ENCODE measurements around the gene NIPSNAP3A. TPM values are rescaled to one million over a fixed set of nuclear protein-coding genes. Genes with fewer than 3 reads are reported as not detected.

The NIPSNAP3A gene
- polyA plus RNA-seq, 1 donor (not counting 4 experiments of a cell fraction or from before 2014, with no cell fraction given): 48.0 TPM

GRCh38 chr9:104783588-104783987 is 36.1 kb downstream of the NIPSNAP3A start:
- DNase-seq (ENCODE audit: low read depth, low spot score) (no peak), FAIRE-seq (no peak)
- Histone ChIP-seq H2AFZ (ENCODE audit: control insufficient read depth, low read length) (no peak overlapping the region), H3K4me2 (ENCODE audit: control insufficient read depth, extremely low read depth, insufficient read depth, low read depth, low read length) (no peak overlapping the region), H3K79me2 (ENCODE audit: control insufficient read depth, insufficient read depth, low read length) (no peaks in the 10 kb centered on the region), H3K9me1 (ENCODE audit: control insufficient read depth, extremely low read depth, insufficient read depth, low read length) (no peaks in the 10 kb centered on the region), H3K9me3 (ENCODE audit: control insufficient read depth, low read depth, low read length) (no peaks in the 10 kb centered on the region), H3K27ac (ENCODE audit: control insufficient read depth, insufficient read depth, low read length) (no peak overlapping the region), H3K36me3 (ENCODE audit: control insufficient read depth in 2 of 2, extremely low read depth in 1 of 2, insufficient read depth in 2 of 2, low read length in 2 of 2) (peaks cover 13 to 26% of the 10 kb centered on the region in 2 experiments), H3K9ac (ENCODE audit: control insufficient read depth, extremely low read depth, insufficient read depth, low read length) (no peak overlapping the region), H3K4me1 (ENCODE audit: control insufficient read depth, extremely low read depth, insufficient read depth, low read length) (no peaks in the 10 kb centered on the region), H3K27me3 (ENCODE audit: control insufficient read depth, extremely low read depth, insufficient read depth, low read length) (no peaks in the 10 kb centered on the region), H3K4me3 (ENCODE audit: control insufficient read depth in 2 of 3, extremely low read depth in 1 of 3, insufficient read depth in 2 of 3, low read depth in 1 of 3, low read length in 3 of 3) (no peak overlapping the region), H4K20me1 (ENCODE audit: control insufficient read depth, extremely low read depth, insufficient read depth, low read length) (no peaks in the 10 kb centered on the region)
- no peak for TF ChIP-seq CTCF (optimal IDR thresholded peaks at IDR 0.05 in 1 of 3, IDR thresholded peaks at IDR 0.05 in 1 of 3, conservative IDR thresholded peaks at IDR 0.05 in 1 of 3; ENCODE audit: extremely low read depth in 1 of 3, insufficient read depth in 2 of 3, low read length in 3 of 3)
- no peak for TF ChIP-seq EZH2 (IDR thresholded peaks at IDR 0.05; ENCODE audit: low read length)
- dilution Hi-C loops (cut with MboI; ENCODE audit: extremely low pct_ligation_motif_present, low sequenced_read_pairs): no loop called here

GRCh38 chr9:104784098-104784497 is 36.6 kb downstream of the NIPSNAP3A start:
- FAIRE-seq (no peak), DNase-seq (ENCODE audit: low read depth, low spot score) (no peak)
- Histone ChIP-seq H3K4me1 (ENCODE audit: control insufficient read depth, extremely low read depth, insufficient read depth, low read length) (no peaks in the 10 kb centered on the region), H3K9ac (ENCODE audit: control insufficient read depth, extremely low read depth, insufficient read depth, low read length) (no peak overlapping the region), H3K9me1 (ENCODE audit: control insufficient read depth, extremely low read depth, insufficient read depth, low read length) (no peaks in the 10 kb centered on the region), H3K27ac (ENCODE audit: control insufficient read depth, insufficient read depth, low read length) (no peak overlapping the region), H4K20me1 (ENCODE audit: control insufficient read depth, extremely low read depth, insufficient read depth, low read length) (peaks cover 3% of the 10 kb centered on the region), H3K4me3 (ENCODE audit: control insufficient read depth in 2 of 3, extremely low read depth in 1 of 3, insufficient read depth in 2 of 3, low read depth in 1 of 3, low read length in 3 of 3) (no peak overlapping the region), H3K36me3 (ENCODE audit: control insufficient read depth in 2 of 2, extremely low read depth in 1 of 2, insufficient read depth in 2 of 2, low read length in 2 of 2) (peaks cover 15 to 31% of the 10 kb centered on the region in 2 experiments), H2AFZ (ENCODE audit: control insufficient read depth, low read length) (no peak overlapping the region), H3K9me3 (ENCODE audit: control insufficient read depth, low read depth, low read length) (no peaks in the 10 kb centered on the region), H3K4me2 (ENCODE audit: control insufficient read depth, extremely low read depth, insufficient read depth, low read depth, low read length) (no peak overlapping the region), H3K27me3 (ENCODE audit: control insufficient read depth, extremely low read depth, insufficient read depth, low read length) (no peaks in the 10 kb centered on the region), H3K79me2 (ENCODE audit: control insufficient read depth, insufficient read depth, low read length) (no peaks in the 10 kb centered on the region)
- dilution Hi-C loops (cut with MboI; ENCODE audit: extremely low pct_ligation_motif_present, low sequenced_read_pairs): no loop called here
- TF ChIP-seq CTCF (optimal IDR thresholded peaks at IDR 0.05 in 1 of 3, IDR thresholded peaks at IDR 0.05 in 1 of 3, conservative IDR thresholded peaks at IDR 0.05 in 1 of 3; ENCODE audit: extremely low read depth in 1 of 3, insufficient read depth in 2 of 3, low read length in 3 of 3) (no peak), EZH2 (IDR thresholded peaks at IDR 0.05; ENCODE audit: low read length) (no peak)
